ENCODE measurements around the gene FAM186B. TPM values are rescaled to one million over a fixed set of nuclear protein-coding genes. Genes with fewer than 3 reads are reported as not detected.

FAM186B gene
- total RNA-seq, 1 experiment from 2014 or later: 0.19 TPM

GRCh38 chr12:49578471-49579112 is 26.8 kb downstream of the FAM186B start:
- no peak for TF ChIP-seq EZH2 (IDR thresholded peaks at IDR 0.05; ENCODE audit: borderline replicate concordance, low read depth, low read length, poor library complexity, severe bottlenecking)
- TF ChIP-seq, protein P1, sequence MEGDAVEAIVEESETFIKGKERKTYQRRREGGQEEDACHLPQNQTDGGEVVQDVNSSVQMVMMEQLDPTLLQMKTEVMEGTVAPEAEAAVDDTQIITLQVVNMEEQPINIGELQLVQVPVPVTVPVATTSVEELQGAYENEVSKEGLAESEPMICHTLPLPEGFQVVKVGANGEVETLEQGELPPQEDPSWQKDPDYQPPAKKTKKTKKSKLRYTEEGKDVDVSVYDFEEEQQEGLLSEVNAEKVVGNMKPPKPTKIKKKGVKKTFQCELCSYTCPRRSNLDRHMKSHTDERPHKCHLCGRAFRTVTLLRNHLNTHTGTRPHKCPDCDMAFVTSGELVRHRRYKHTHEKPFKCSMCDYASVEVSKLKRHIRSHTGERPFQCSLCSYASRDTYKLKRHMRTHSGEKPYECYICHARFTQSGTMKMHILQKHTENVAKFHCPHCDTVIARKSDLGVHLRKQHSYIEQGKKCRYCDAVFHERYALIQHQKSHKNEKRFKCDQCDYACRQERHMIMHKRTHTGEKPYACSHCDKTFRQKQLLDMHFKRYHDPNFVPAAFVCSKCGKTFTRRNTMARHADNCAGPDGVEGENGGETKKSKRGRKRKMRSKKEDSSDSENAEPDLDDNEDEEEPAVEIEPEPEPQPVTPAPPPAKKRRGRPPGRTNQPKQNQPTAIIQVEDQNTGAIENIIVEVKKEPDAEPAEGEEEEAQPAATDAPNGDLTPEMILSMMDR (conservative IDR thresholded peaks at IDR 0.05; ENCODE audit: low read depth, low read length): no peak
- DNase-seq (ENCODE audit: low spot score): peak; percentile 14
- Histone ChIP-seq H3K4me3 (ENCODE audit: low read depth, low read length, poor library complexity, severe bottlenecking) (no peak overlapping the region), H3K27ac (ENCODE audit: low read depth, low read length, poor library complexity, severe bottlenecking) (no peak overlapping the region), H3K4me1 (ENCODE audit: insufficient read depth, low read length, poor library complexity, severe bottlenecking) (no peaks in the 10 kb centered on the region), H3K27me3 (replicated peaks; ENCODE audit: insufficient read depth, low read depth, low read length, poor library complexity) (no peaks in the 10 kb centered on the region), H3K9me3 (ENCODE audit: low read depth, low read length, poor library complexity, severe bottlenecking) (no peaks in the 10 kb centered on the region), H3K36me3 (ENCODE audit: insufficient read depth, low read length, poor library complexity, severe bottlenecking) (peaks cover 3% of the 10 kb centered on the region)
- BruUV-seq (replicated peaks): no TSS peak
- CTCF ChIA-PET: interaction anchor here (0.8 kb wide), 1 partner anchor 220 kb away, joined by 5 read pairs; no protein-coding TSS in a partner anchor
- intact Hi-C loops (cut with micrococcal nuclease; ENCODE audit: unreplicated experiment): no loop called here
- POLR2A ChIA-PET (ENCODE audit: low non-redundant PET): no interaction called here

GRCh38 chr12:49577589-49578315 is 27.7 kb downstream of the FAM186B start:
- H3K27ac ChIP-seq (ENCODE audit: low read depth, low read length, poor library complexity, severe bottlenecking): no peak overlapping the region
- CTCF ChIA-PET: no interaction called here
- TF ChIP-seq EZH2 (IDR thresholded peaks at IDR 0.05; ENCODE audit: borderline replicate concordance, low read depth, low read length, poor library complexity, severe bottlenecking): no peak
- TF ChIP-seq, protein P1 (conservative IDR thresholded peaks at IDR 0.05; ENCODE audit: low read depth, low read length): no peak
- no peaks in the 10 kb centered on the region for H3K27me3 ChIP-seq (replicated peaks; ENCODE audit: insufficient read depth, low read depth, low read length, poor library complexity)
- no peaks in the 10 kb centered on the region for H3K4me1 ChIP-seq (ENCODE audit: insufficient read depth, low read length, poor library complexity, severe bottlenecking)
- no TSS peak for BruUV-seq (replicated peaks)
- no peak overlapping the region for H3K4me3 ChIP-seq (ENCODE audit: low read depth, low read length, poor library complexity, severe bottlenecking)
- peaks cover 6% of the 10 kb centered on the region for H3K36me3 ChIP-seq (ENCODE audit: insufficient read depth, low read length, poor library complexity, severe bottlenecking)
- no peaks in the 10 kb centered on the region for H3K9me3 ChIP-seq (ENCODE audit: low read depth, low read length, poor library complexity, severe bottlenecking)
- POLR2A ChIA-PET (ENCODE audit: low non-redundant PET): no interaction called here
- intact Hi-C loops (cut with micrococcal nuclease; ENCODE audit: unreplicated experiment): no loop called here
- DNase-seq (ENCODE audit: low spot score): no peak

- Histone ChIP-seq H3K9me3 (ENCODE audit: low read depth, low read length, poor library complexity, severe bottlenecking) (no peaks in the 10 kb centered on the region), H3K36me3 (ENCODE audit: insufficient read depth, low read length, poor library complexity, severe bottlenecking) (peaks cover 27% of the 10 kb centered on the region), H3K4me1 (ENCODE audit: insufficient read depth, low read length, poor library complexity, severe bottlenecking) (peaks cover 8% of the 10 kb centered on the region), H3K27me3 (replicated peaks; ENCODE audit: insufficient read depth, low read depth, low read length, poor library complexity) (no peaks in the 10 kb centered on the region), H3K4me3 (ENCODE audit: low read depth, low read length, poor library complexity, severe bottlenecking) (peak overlapping the region; percentile 89), H3K27ac (ENCODE audit: low read depth, low read length, poor library complexity, severe bottlenecking) (peak overlapping the region; percentile 96)
- DNase-seq (ENCODE audit: low spot score): no peak
- TF ChIP-seq, protein P1 (conservative IDR thresholded peaks at IDR 0.05; ENCODE audit: low read depth, low read length): no peak
- no peak for TF ChIP-seq EZH2 (IDR thresholded peaks at IDR 0.05; ENCODE audit: borderline replicate concordance, low read depth, low read length, poor library complexity, severe bottlenecking)
- POLR2A ChIA-PET (ENCODE audit: low non-redundant PET): interaction anchor here (0.7 kb wide), 1 partner anchor 246 kb away, joined by 7 read pairs; the partner anchor contains the start of gene TROAP
- intact Hi-C loops (cut with micrococcal nuclease; ENCODE audit: unreplicated experiment): no loop called here
- CTCF ChIA-PET: interaction anchor here (0.6 kb wide), 2 partner anchors 16 to 55 kb away, joined by 7 to 8 read pairs; no protein-coding TSS in a partner anchor
- TSS peak; percentile 61 for BruUV-seq (replicated peaks)
These were observed 36.8 kb downstream of the FAM186B start for GRCh38 chr12:49568442-49569162.
